ENCODE measurements around the gene TNFRSF19.
A peak's percentile ranks its signal among the peaks of the same experiment; 100 is the strongest.

The TNFRSF19 gene

DNA sequence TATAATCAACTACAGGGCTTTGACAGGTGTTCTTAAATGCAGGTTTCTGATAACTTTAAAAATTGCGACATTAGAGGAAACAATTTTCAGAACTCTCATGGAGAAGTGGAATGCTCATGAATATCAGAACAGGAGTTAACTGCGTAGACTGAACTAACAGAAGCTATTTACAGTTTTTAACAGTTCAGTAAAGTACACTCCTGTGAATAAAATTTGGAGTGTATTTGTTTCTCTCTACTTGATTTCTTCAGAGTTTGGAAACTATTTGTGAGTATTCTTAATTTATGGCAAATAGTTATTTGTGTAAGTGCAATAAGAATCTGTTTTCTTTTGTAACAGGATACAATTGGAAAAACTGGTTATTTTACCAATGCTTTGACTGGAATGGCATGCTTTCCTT lies 114.4 kb downstream of the TNFRSF19 start:
- DNase-seq (ENCODE audit: low read depth in 2 of 2) = no peak

DNA sequence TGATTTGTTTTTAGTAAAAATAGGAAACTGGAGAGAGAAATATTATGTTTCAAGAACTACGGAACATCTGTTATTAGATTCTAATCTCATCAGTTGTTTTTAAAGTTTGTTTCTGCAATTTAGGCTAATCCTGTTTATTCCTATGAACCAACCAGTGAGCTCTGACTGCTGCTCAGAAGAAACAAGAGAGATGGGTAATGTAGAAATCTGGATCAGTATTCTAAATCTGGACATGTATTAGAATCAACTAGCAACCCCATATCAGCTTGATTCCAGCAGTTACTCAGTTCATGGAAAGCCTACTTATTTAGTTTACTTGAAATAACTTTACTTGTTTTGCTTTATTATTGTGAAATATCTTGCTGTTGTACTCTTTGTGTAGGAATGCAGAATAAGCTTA lies 115.2 kb downstream of the TNFRSF19 start:
- DNase-seq (ENCODE audit: low read depth in 2 of 2) = no peak

DNA sequence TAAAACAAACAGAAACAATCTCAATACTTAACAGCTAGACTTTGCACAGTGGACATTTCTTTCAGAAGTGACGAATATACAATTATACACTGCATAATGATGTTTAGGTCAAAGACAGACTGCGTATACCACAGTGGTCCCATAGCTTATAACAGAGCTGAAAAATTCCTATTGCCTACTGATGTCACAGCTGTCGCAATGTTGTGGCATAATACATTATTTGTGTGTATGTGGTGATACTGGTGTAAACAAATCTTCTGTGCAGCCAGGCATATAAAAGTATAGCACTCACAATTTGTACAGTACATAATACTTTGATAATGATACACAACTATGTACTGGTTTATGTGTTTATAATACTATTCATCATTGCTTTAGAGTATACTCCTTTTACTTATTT lies 116.7 kb downstream of the TNFRSF19 start:
- DNase-seq (ENCODE audit: low read depth in 2 of 2) = no peak

GRCh38 chr13:23687614-23688013 lies 117.4 kb downstream of the TNFRSF19 start:
- no peak for DNase-seq (ENCODE audit: low read depth in 2 of 2)

- DNase-seq (ENCODE audit: low read depth in 2 of 2) = no peak
These were observed 118.1 kb downstream of the TNFRSF19 start for GRCh38 chr13:23688336-23688735.

DNA sequence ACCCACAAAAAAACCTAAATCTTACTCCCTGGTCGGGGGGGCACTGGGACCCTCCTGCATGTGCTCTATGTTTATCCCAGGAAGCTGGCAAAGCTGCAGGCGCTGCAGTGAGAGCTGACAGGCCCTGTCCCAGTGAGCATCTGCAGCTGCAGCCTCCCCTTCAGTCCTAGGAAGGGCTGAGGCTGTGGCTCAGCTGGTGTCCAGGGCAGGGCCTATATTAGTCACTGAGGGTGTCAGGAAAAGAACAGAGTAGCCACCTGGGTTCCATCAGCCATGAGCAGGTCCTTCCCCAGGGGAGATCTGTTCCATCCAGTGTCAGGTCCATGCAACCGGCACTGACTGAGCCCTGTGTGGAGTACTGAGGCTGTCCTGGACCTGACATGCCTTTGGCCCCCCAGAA lies 120.5 kb downstream of the TNFRSF19 start:
- no peak for DNase-seq (ENCODE audit: low read depth in 2 of 2)

DNA sequence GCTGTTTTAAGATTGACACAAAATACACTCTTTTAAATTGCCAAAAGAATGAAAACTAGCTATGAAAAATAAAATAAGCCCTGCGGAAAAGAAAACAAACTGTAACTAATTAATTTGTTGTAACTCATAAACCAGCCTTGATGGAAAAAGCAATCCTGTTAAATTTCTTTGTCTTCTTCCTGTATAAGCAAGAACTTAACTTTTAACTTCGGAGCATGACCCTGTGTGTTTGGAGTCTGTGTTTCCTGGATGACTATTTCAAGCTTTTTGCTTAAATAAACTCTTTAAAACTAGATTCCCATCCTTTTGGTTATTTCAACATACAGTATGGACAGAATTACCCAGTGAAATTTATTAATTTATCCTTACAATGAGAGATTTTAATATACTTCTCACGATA lies 122.6 kb downstream of the TNFRSF19 start:
- no peak for DNase-seq (ENCODE audit: low read depth in 2 of 2)

- DNase-seq (ENCODE audit: low read depth in 2 of 2) = no peak
These were observed 125.0 kb downstream of the TNFRSF19 start for GRCh38 chr13:23695196-23695595.

- DNase-seq (ENCODE audit: low read depth in 2 of 2) = peak; percentile 34 to 36
These were observed 125.7 kb downstream of the TNFRSF19 start for GRCh38 chr13:23695711-23696464.

DNA sequence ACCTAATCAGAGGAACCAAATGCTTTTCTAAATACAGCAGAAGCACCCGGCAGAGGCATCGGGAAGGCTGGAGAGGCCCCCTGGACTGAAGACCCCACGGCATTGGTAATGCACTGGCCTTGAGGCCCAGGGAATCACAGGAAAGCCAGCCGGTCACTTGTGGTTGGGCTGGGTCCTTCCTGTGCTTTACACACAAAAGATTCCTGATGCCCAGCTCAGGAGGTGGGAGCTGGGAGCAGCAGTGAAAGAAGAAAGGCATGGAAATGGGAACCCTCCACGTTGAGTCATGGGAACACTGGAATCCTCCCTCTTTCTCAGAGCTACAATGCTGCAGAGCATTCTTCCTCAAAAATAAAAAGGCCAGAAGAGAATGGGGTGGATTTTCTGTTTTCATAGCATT lies 126.4 kb downstream of the TNFRSF19 start:
- no peak for DNase-seq (ENCODE audit: low read depth in 2 of 2)

DNA sequence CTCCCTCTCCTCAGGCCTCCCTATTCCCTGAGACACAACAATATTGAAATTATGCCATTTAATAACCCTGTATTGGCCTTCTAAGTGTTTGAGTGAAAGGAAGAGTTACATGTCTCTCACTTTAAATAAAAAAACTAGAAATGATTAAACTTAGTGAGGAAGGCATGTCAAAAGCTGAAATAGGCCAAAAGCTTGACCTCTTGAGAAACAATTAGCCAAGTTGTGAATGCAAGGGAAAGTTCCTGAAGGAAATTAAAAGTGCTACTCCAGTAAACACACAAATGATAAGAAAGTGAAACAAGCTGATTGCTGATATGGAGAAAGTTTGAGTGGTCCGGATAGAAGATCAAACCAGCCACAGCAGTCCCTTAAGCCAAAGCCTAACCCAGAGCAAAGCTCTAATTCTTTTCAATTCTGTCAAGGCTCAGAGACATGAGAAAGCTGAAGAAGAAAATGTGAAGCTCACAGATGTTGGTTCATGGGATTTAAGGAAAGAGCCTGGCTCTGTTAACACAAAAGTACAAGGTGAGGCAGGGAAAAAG lies 127.6 kb downstream of the TNFRSF19 start:
- no peak for DNase-seq (ENCODE audit: low read depth in 2 of 2)

DNA sequence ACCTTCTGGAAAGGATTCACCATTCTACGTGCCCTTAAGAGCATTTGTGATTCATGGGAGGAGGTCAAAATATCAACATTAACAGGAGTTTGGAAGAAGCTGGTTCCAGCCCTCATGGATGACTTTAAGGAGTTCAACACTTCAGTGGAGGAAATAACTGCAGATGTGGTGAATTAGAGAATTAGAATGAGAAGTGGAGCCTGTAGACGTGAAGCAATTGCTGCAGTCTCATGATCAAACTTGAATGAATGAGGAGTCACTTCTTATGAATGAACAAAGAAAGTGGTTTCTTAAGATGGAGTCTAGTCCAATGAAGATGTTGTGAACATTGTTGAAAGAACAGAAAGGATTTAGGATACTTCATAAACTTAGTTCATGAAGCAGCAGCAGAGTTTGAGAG lies 129.1 kb downstream of the TNFRSF19 start:
- no peak for DNase-seq (ENCODE audit: low read depth in 2 of 2)

DNA sequence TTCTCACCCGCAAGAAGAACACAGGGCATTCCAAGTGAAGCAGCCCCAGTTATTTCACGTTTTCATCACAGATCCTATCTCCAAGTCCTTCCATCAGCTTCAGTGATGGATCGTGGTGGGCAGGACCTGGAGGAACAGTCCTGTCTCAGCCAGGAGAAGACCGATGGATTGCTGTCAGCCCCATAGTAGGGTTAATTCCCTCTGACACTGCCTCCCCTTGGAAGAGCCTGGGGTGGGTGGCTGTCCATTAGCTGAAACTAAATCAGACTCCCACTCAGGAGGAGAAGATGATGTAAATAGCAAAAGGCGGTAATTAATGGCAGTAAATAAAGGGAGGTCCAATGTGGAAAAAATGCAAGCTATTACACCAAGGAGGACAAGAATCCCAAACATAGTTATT lies 131.0 kb downstream of the TNFRSF19 start:
- DNase-seq (ENCODE audit: low read depth in 2 of 2) = no peak

- no peak for DNase-seq (ENCODE audit: low read depth in 2 of 2)
These were observed 131.4 kb downstream of the TNFRSF19 start for GRCh38 chr13:23701636-23702035.

DNA sequence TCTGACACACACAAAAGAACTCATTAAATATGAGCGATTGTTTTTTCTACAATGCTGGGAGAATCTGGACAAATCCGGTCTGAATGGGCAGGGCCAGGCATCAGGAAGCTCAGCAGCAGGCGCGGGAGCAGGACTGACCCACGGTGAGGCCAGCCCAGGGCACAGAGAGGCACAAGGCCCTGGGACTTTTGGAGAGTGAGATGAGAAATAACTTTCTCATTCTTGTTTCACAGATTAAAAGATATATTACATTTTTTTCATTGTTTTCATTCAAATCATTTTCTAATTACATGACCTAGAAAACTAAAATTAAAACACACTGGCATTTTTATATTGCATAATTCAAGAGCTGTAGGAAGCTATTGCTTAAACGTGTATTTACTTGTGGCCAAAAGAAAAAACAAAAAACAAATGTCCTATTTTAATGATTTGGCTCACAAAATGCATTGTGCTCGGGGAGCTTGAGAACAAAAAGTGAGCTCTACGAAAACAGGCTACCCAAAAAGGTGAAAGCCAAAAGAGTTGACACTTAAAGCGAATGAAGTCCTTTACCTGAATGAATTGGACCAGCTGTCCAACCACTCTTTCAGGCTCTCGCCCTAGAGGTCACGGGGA lies 133.1 kb downstream of the TNFRSF19 start:
- no peak for DNase-seq (ENCODE audit: low read depth in 2 of 2)

DNA sequence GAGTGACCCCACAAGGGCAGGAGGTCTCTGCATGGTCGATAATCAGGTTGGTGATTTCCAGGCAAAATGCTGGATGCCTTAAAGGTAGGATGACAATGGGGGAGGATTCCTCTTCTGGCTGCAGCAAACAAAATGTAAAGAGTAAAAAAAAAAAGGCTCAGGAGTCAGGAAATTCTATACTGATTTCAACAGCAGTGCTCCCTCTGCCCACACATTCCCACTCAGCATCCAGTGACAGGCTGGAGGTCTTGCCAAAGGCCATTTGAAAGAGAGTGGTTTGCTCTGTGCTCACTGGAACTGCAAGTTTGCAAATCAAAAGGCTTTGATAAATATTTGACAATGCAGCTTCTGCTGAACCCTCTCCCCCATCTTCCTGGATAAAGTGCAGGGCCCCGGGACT lies 135.4 kb downstream of the TNFRSF19 start:
- DNase-seq (ENCODE audit: low read depth in 2 of 2) = no peak

DNA sequence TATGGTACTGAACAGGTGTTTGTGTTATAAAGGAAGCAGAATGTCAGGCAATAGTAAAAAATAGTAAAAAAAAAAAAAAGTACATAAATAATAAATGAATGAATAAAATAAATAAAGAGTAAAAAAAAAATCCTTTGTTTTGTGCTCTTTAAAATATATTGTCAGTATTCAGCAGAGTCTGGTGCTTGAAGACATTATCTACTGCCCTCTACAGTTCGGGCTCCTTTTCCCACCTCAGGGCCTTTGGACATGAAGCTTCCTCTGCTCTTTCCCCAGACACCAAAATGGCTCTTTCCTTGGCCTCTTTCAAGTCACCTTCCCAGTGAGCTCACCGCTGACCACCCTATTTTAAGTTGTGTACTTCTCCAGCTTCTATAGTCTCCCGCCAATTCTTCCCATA lies 137.5 kb downstream of the TNFRSF19 start:
- DNase-seq (ENCODE audit: low read depth in 2 of 2) = no peak

DNA sequence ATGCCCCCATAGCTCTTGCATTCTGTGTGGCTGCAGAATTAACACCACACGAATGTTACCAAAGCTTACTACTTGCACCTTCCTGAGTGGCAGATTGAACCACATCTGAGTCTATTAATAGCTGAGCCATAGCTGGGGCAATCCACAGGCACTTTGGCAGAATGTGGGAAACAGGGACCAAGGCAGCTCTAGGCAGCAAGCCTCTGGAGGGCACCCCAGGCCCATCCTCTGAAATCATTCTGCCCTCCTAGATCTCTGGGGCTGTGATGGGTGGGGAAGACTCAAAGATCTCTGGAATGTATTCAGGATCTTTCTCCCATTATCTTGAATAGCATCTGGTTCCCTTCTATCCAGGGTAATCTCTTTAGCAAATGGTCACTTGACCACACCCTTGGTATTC lies 139.3 kb downstream of the TNFRSF19 start:
- no peak for DNase-seq (ENCODE audit: low read depth in 2 of 2)

GRCh38 chr13:23710366-23710765 lies 140.2 kb downstream of the TNFRSF19 start:
- DNase-seq (ENCODE audit: low read depth in 2 of 2) = no peak

GRCh38 chr13:23711355-23711754 lies 141.1 kb downstream of the TNFRSF19 start:
- DNase-seq (ENCODE audit: low read depth in 2 of 2) = no peak

GRCh38 chr13:23714672-23715071 lies 144.5 kb downstream of the TNFRSF19 start:
- no peak for DNase-seq (ENCODE audit: low read depth in 2 of 2)

GRCh38 chr13:23715092-23715761 lies 145.0 kb downstream of the TNFRSF19 start:
- DNase-seq (ENCODE audit: low read depth in 2 of 2) = no peak

GRCh38 chr13:23715762-23716235 lies 145.6 kb downstream of the TNFRSF19 start:
- DNase-seq (ENCODE audit: low read depth in 2 of 2) = no peak
